ENCODE results near the gene RNF150.

The RNF150 gene

DNA sequence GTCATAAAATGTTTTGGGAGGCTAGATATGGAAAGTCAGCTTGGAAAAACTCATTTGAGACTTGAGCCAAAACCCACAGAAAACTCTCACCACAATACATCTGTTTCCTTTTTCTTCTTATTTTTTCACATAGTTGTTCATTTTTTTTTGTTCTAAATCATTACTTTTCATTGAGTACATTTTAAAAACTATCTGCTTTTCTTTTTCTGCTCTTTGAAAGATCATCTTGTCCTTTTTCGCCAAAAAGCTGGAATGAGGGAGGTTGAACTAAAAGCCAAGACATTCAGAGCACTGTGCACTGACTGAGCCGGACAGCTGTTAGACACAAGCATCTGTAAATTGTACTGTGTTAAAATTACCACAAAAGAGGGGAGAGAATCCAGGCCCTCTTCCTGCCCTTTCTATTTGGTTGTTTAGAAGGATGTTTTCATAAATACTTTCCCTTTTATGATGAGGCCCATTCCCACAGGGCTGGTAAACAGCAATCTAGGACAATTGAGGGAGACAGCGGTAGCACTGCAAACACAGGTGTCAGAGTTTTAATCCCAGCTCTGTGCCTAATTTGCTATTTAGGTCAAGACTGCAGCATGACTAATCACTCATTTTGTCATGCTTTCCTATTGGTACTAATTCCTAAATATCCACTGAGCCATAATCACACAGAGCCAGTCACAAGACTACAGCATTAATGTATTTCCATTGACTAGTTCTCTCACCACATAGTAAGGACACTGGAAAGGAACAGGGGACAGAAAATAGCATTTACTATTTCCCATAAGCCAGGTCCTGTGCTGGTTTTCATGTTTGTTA is 7.3 kb upstream of the RNF150 start:
- TF ChIP-seq CTCF (IDR thresholded peaks at IDR 0.05; ENCODE audit: low read depth, low read length): no peak
- no peak for DNase-seq
- H3K27ac ChIP-seq: no peak overlapping the region
- H3K9me3 ChIP-seq (ENCODE audit: severe bottlenecking): no peaks in the 10 kb centered on the region
- no peaks in the 10 kb centered on the region for H3K27me3 ChIP-seq (ENCODE audit: insufficient read depth, low read depth, severe bottlenecking)
- no peak overlapping the region for H3K4me3 ChIP-seq (ENCODE audit: low read depth, low read length)
- no peaks in the 10 kb centered on the region for H3K36me3 ChIP-seq

GRCh38 chr4:141133999-141134995 is 1.0 kb upstream of the RNF150 start:
- TF ChIP-seq CTCF (IDR thresholded peaks at IDR 0.05; ENCODE audit: low read depth, low read length): peak; percentile 22; the same call in 1 of the 2 replicates
- H3K4me3 ChIP-seq (ENCODE audit: low read depth, low read length): peak overlapping the region; percentile 80; the same call in 1 of the 2 replicates
- no peak overlapping the region for H3K27ac ChIP-seq
- DNase-seq: no peak
- H3K9me3 ChIP-seq (ENCODE audit: severe bottlenecking): no peaks in the 10 kb centered on the region
- no peaks in the 10 kb centered on the region for H3K27me3 ChIP-seq (ENCODE audit: insufficient read depth, low read depth, severe bottlenecking)
- H3K36me3 ChIP-seq: no peaks in the 10 kb centered on the region

GRCh38 chr4:141132709-141133145 is 542 bp downstream of the RNF150 start:
- no peaks in the 10 kb centered on the region for H3K36me3 ChIP-seq
- H3K27ac ChIP-seq: no peak overlapping the region
- peak overlapping the region; percentile 80 for H3K4me3 ChIP-seq (ENCODE audit: low read depth, low read length)
- H3K9me3 ChIP-seq (ENCODE audit: severe bottlenecking): no peaks in the 10 kb centered on the region
- H3K27me3 ChIP-seq (ENCODE audit: insufficient read depth, low read depth, severe bottlenecking): no peaks in the 10 kb centered on the region
- no peak for DNase-seq
- no peak for TF ChIP-seq CTCF (IDR thresholded peaks at IDR 0.05; ENCODE audit: low read depth, low read length)

DNA sequence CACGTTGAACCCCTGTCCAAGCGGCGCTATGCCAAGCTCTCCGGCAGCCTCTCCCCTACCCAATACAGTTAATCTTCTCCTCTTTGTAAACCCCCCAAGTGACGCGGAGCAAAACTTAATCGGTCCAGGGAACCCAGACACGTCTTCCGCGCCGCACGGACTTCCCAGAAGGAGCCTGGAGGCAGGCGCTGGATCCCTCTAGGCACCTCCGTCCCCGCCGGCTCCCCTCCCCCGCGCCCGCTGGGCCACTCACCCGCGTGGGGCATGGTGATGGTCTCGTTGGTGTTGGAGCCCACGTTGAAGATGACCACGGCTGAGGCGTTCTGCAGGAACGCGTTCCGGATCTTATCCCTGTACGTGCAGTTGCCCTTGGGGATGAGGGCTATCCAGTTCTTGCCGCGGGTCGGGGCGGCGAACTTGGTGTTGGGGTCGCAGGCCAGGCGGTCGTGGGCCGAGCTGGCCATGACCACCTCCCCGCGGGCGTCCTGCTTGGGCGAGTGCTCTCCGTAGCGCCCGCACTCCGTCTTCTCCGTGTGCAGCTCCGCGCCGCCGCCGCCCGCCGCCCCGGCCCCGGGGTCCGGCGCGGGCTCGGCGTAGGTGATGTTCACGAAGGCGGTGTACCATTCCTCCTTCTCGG is 1.1 kb downstream of the RNF150 start:
- Histone ChIP-seq H3K36me3 (no peaks in the 10 kb centered on the region), H3K27ac (no peak overlapping the region), H3K9me3 (ENCODE audit: severe bottlenecking) (no peaks in the 10 kb centered on the region), H3K4me3 (ENCODE audit: low read depth, low read length) (peak overlapping the region; percentile 80), H3K27me3 (ENCODE audit: insufficient read depth, low read depth, severe bottlenecking) (no peaks in the 10 kb centered on the region)
- DNase-seq: peak; percentile 51
- no peak for TF ChIP-seq CTCF (IDR thresholded peaks at IDR 0.05; ENCODE audit: low read depth, low read length)

GRCh38 chr4:141131723-141132071 is 1.6 kb downstream of the RNF150 start:
- no peak for DNase-seq
- Histone ChIP-seq H3K27me3 (ENCODE audit: insufficient read depth, low read depth, severe bottlenecking) (no peaks in the 10 kb centered on the region), H3K27ac (no peak overlapping the region), H3K9me3 (ENCODE audit: severe bottlenecking) (no peaks in the 10 kb centered on the region), H3K4me3 (ENCODE audit: low read depth, low read length) (peak overlapping the region; percentile 80), H3K36me3 (no peaks in the 10 kb centered on the region)
- no peak for TF ChIP-seq CTCF (IDR thresholded peaks at IDR 0.05; ENCODE audit: low read depth, low read length)

Data from WERI-Rb-1 (cell line).